NCI-H226 (cell line): ENCODE measurements around the gene ZGLP1.
"Not testable (repeated sequence)": the region's sequence is repeated elsewhere in the genome, so short reads cannot be mapped to it uniquely, and the experiment has no call there.

Experiments used
- DNase-seq: peaks from one replicate; pipeline ENCODE4 v3.0.0-alpha.2; 2015

ZGLP1 gene

DNA sequence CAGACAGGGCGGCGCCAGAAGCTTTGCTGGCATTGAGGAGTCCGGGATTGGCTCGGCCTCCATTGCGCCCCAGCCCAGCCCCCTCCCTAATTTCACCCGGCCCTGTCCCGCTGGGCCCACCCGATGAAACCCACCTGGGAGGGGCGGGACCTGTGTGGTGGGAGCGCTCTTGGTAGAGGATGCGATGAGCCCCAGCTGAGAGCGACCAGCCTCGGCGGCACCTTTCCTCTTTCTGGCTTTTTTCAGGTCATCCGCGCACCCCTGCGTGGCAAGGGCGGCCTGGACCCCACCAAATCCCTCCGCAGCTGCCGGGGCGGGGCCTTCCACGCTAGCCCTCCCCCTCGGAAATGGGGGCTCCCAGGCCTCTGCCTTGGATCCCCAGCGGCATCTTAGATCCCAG, at the start of gene ZGLP1:
ZGLP1 (minus strand) TSS at position 393 of the 400 bp plus-strand sequence.
- no peak for DNase-seq

DNA sequence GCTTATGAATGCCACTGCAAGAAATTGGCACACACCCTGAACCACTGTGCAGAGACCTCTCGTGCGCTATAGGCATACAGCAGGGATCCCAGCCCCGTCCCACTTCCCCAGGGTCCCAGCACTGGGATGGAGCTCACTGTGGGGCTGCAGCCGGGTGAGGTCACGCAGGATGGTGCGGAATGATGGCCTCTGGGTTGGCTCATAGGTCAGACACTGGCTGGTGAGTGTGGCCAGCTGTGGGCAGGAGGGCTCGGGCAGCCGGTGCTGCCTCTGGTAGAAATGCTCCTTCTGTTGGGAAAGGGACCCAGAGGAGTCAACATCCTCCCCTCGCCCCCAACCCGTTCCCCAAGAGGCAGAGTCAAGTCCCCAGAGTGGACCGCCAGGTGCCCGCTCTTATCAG, 46.8 kb upstream of the ZGLP1 start:
- DNase-seq = no peak

DNA sequence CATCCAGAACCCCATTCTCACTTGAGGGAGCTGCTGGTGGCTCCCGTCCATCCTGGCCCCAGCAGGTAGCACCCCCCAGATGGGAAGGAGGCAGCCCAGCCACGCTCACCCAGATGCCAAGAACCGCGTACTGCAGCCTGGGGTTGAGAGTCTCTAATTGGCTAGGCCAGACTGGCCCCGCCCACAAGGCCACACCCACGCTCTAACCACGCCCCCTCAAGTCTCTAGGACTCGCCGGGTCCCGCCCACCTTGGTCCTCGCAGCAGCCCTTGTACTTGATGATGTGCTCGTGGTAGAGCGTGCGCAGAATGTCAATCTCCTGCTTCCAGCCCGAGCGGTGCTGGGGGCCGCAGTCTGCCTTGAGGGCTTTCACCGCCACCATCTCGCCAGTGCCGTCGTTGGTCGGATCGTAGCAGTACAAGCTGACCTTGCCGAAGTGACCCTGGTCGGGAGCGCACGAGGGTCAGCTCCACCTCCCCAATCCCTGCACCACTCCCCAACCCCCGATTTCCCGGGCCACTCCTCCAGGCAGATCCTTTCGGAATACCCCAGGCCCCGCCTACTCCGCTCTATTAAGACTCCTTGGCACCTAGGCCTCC, 44.3 kb upstream of the ZGLP1 start:
- DNase-seq = no peak

DNA sequence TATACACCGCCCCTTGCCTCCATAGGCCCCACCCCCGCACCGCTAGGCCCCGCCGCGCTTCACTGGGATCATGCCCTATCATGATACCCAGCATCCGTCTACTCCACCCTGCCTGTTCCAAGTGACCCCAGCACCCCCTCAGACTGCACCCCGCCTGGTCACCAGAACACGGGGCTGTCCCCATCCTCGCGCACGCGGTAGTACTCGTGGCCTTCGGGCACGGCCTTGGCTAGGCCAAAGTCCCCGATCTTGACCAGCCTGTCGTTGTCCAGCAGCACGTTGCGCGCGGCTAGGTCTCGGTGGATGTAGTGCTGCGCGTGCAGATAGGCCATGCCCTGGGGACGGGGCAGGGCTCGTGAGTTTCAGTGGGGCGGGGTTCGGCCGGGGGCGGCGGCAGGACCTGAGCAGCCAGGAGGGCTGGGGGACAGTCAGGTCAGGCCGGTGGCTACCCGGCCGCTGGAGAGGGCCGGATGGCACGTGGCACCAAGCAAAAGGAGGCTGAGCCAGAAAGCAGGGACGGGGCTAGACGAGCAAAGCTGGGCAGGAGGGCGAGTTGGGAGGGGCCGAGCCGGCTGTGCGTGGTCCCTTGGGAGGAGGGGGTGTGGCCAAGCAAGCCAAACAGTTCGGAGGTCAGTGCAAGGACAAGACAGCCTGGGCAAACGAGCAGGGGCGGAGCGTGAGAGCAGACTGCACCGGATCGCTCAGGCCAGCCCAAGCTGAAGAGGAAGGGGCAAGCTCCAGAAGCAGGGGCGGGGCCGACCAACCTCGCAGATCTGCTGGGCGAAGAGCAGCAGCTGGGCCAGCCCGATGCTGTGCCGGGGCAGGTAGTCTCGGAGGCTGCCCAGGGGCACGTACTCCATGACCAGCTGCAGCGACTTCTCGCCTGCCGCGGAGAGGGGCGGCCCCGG, 43.4 kb upstream of the ZGLP1 start:
- no peak for DNase-seq

DNA sequence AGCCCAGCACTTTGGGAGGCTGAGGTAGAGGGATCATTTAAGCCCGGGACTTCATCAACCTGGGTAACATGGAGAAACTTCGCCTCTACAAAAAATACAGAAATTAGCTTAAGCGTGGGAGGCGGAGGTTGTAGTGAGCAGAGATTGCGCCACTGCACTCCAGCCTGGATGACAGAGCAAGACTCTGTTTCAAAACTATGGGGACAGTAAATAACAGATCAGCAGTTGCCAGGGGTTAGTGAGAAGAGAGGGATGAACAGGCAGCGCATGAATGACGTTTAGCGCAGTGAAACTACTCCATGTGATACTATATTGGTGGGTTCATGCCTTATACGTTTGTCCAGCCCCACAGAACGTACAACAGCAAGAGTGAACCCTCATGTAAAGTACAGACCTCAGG, 36.9 kb upstream of the ZGLP1 start:
- DNase-seq = peak; percentile 7

DNA sequence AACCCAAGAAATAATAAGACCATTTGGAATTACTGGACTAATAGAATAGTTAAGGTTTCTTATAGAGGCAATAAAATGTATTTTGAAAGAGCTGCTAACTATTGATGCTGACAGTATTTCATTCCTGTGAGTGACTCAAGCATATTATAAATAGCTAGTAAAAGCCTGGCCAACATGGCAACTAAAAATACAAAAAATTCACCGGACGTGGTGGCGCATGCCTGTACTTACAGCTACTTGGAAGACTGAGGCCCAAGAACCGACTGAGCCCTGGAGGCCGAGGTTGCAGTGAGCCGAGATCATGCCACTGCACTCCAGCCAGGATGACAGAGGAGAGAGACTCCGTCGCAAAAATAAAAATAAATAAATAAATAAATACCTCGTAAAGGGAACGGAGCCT, 35.2 kb upstream of the ZGLP1 start:
- no peak for DNase-seq

DNA sequence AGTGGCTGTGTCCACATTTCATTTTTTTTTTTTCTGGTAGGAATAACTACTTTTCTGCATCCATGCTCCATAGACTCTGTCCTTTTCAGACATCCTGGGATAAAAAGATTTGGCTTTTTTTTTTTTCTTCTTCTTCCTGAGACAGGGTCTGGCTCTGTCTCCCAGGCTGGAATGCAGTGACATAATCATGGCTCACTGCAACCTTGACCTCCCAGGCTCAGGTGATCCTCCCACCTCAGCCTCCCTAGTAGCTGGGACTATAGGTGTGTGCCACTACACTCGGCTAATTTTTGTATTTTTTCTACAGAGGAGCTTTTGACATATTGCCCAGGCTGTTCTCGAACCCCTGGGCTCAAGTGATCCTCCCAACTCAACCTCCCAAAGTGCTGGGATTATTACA, 33.9 kb upstream of the ZGLP1 start:
- DNase-seq = no peak

DNA sequence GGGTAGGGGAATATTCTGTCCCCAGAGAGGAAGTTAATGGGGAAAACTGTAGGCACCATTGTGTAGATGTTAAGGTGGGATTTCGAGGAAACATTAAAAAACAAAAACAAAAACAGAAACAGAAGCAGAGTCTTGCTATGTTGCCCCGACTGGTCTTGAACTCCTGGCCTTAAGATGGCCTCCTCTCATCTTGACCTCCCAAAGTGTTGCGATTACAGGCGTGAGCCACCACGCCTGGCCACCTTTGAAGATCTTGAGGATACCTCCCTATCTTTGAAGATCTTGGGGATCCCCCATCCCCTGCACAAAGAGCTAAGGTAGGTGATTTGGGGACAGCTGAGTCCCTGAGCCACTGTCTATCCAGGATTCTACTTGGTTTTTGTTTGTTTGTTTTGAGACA, 30.4 kb upstream of the ZGLP1 start:
- DNase-seq = no peak

DNA sequence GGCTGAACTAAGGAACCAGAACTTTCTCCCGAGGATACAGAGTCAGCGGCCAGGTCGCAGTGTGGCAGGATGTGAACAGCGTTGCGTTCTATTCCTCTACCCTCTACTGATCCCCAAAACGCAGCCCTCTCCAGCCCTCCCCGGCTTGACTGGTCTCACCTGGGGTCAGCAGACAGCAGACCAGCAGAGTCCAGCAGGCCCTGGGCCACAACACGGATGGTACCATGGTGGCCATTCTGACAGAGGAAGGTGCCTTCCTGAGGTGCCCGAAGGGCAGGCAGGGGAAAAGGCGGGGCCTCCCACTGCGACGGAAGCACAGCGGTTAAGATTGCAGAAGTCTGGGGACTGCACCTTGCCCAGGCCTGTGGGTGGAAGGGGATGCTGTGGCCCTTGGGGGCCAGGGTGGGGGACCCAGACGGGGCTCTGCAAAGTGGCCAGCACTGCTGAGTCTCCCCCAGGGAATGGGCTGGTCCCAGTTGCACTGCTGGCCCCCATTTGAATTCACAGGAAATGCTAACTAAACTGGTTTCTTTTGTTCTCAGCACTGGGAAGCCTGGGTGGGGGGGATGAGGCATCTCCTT, 29.9 kb upstream of the ZGLP1 start, which contains the start of gene ICAM3:
ICAM3 (minus strand) TSS at position 245 of the 581 bp plus-strand sequence; CDS start at position 235, 10 bp downstream.
- no peak for DNase-seq

DNA sequence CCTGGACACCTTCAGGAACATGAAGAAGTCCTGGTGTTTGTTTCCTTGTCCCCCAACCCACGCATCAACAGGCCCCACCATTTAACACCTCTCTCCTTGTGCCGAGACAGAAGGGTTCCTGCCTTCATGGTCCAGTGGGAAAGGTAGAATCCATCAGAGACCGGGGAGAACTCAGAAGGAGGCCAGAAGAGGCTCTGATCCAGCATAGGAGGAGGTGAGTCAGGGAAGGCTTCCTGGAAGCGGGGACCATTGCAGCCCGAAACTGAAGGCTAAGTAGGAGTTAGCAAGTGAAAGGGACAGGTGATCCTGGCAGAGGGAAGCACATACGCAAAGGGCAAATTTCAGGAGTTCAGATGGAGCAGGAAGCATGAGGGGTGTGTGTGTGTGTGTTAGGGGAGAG, 29.3 kb upstream of the ZGLP1 start:
- DNase-seq = no peak

DNA sequence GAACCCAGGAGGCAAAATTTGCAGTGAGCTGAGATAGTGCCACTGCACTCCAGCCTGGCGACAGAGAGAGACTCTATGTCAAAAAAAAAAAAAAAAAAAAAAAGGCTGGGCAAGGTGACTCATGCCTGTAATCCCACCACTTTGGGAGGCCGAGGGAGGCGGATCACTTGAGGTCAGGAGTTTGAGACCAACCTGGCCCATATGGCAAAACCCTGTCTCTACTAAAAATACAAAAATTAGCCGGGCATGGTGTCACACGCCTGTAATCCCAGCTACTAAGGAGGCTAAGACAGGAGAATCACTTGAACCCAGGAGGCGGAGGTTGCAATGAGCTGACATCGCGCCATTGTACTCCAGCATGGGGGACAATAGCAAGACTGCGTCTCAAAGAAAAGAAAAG, 27.1 kb upstream of the ZGLP1 start:
- not testable (repeated sequence) for DNase-seq

DNA sequence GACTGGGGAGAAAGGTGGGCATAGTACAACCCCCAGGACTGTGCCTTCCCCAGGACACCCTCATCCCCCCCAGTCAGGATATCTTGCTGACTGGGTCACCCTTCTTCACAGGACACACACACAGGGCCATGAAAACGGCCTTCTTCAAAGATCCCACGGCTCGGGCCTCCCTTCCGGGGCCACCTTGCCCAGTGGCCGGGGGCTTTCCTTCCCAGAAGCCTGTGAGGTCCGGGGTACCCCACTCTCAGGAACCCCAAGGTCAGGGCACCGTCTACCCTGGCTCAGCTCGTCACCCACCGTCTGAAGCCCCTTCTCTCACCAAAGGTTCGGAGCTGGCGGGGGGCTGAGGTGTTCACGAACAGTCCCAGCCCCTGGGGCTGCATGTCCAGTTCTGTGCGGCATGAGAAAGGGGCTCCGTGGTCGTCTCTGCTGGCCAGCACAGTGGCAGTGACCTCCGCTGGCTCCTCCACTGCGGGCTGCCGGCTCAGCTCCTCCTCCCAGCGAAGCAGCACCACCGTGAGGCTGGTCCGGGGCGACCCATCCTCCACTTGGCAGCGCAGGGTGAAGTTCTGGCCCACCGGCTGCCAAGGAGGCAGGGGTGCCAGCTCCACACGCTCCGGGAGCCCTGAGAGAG, 25.9 kb upstream of the ZGLP1 start:
- DNase-seq = no peak

DNA sequence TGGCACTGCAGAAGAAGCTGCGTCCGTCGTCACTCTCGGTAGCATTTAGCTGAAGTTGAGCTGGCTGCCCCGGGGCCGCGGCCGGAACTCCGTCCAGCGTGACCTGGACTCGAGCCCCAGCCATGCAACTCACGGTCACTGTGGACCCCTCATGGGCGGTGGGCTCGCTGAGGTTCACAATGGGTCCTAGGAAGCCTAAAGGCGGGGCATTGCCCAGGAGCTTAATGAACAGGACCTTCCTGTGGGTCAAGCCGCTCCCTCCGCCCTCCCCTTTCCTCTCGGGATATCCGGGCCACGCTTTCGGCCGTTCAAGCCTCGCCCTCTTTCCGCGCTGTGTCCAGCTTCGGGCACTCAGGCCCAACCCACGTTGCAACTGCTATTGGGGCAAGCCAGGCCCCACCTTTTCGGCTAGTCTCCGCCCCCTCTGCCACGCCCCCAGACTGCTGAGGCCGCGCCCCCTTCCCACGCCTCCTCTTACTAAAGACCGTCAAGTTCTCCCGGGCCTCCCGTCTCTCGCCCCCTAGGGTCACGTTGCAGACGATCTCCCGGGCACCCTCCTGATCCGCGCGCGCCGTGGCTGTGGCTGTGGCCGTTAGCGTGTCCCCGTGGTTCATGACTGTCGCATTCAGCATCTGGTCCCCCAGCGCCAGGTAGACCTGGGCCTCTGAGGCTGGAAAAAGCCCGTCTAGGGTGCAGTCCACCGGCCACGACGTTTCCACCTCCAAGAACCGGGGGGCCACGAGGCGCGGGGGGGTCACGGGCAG, 25.2 kb upstream of the ZGLP1 start:
- DNase-seq = peak; percentile 97

DNA sequence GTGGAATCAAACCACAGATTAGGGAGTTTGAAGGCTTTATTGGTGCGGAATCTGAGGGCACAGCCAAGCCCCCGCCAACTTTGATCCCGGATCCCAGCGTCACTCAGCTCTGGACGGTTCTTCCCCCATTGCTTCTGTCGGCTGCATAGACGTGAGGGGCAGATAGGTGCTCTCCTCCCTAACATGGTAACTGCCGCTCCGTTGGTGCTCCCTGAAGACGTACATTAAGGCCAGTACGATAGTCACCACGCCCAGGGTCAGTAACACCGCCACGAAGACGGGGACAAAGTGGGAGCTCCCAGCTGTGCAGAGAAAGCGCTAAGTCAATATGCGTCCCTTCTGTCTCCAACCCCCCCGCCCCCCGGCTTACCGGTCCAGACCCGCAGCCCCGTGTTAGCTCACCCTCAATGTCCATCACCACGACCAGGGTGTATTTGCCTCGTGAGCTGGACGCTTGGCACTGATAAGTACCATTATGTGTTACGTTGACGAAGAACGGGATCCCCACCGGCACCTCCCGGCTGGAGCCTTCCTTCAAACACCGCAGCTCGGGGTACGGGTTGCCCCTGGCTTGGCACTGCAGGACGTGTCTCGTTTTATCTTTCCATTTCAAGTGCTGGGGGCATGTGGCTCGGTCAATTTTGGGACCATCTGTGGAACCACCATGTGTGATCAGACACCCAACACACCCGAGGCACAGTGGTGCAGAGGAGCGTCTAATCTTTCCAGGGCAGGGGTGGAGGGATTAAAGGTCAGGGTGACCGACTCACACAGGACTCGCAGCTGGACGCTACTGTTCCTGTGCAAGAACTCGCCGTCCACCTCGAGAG, 24.4 kb upstream of the ZGLP1 start:
- peak; percentile 9 for DNase-seq

DNA sequence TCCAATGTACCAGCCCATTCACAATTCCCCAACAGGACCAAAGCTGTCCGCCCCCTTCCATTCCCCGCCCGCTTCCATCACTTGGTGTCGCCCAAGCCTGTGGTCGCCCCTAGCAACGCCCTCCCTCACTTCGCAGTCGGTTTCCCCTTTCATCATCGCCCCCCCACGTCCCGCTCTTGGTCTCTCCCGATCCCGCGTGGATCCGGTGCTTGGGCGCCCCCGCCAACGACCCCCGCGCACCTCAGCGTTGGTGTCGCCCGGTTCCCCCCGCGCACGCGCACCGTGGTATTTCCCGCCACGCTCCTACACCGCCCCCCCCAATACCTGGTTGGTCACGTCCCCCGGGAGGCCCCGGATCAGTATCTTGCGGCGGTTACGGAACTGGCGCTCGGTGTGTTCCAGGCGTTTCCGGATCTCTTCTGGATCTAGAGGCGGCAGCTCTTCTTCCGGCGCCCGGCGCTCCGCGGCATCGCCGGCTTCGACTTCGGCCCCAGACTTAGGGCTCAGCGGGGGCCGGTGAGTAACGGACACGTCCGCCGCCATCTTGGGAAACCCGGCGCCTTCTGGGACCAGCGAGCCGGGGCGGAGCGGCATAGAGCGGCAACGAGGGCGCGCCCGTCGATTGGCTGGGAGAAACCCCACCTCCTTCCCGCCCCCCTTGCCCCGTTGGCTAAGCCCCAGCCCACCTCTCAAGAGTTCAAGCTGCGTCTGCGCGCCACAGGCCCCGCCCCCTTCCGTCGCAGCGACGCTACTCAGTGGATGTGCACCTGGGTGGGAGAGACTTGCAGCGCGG, 23.5 kb upstream of the ZGLP1 start, which contains the start of gene RAVER1:
RAVER1 (minus strand) TSS at position 565 of the 793 bp plus-strand sequence; CDS start at position 543, 22 bp downstream.
- DNase-seq = peak; percentile 92

DNA sequence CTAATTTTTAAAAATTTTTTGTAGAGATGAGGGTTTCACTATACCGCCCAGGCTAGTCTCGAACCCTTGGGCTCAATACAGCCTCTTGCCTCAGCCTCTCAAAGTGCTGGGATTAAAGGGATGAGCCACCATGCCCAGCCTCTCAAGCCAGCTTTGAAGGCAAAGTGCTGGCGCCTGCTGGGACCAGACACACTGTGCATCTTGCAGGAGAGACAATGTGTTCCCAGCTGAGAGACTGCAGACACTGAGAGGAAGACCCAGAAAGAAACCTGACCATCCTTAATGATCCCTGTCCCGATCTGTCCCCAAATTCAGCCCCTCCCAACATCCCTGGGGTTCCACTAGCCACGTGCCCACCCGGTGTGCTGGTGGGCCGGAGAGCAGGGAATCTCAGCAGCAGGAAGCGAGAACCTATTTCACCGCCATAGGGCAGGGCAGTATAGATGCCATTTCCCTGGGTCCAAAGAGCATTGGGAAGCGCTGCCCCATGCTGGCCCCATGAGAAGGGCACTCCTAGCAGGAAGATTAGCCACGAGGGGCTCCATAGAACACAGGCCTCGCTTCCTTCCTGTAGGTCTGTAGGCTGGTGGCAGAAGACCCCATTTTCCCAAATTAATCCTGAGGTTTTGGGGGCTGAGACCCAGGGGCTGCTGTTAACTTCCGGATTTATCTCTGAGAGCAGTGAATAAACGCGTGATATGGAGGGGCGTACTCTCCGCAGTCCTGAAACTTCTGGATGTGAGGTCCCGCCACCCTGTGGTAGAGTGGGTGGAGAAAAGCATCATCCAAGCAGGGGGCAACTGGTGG, 22.7 kb upstream of the ZGLP1 start:
- no peak for DNase-seq

DNA sequence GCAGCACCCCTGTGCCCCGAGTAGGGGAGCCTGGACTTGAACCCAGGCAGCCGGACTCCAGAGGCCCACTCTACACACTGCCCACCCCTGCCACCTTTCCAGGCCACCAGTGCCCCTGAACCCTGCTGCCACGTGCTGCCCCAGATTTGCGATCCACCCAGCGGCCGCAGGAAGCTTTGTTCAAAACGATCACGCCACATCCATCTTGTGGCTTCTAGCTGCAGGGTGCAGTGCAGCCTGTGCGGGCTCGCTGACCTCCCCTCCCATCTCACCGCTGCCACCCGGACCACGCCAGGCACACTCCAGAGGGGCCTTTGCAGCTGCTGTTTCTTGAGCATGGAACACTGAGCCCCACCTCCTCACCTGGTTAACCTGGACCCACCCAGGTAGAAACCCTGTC, 19.9 kb upstream of the ZGLP1 start:
- no peak for DNase-seq

DNA sequence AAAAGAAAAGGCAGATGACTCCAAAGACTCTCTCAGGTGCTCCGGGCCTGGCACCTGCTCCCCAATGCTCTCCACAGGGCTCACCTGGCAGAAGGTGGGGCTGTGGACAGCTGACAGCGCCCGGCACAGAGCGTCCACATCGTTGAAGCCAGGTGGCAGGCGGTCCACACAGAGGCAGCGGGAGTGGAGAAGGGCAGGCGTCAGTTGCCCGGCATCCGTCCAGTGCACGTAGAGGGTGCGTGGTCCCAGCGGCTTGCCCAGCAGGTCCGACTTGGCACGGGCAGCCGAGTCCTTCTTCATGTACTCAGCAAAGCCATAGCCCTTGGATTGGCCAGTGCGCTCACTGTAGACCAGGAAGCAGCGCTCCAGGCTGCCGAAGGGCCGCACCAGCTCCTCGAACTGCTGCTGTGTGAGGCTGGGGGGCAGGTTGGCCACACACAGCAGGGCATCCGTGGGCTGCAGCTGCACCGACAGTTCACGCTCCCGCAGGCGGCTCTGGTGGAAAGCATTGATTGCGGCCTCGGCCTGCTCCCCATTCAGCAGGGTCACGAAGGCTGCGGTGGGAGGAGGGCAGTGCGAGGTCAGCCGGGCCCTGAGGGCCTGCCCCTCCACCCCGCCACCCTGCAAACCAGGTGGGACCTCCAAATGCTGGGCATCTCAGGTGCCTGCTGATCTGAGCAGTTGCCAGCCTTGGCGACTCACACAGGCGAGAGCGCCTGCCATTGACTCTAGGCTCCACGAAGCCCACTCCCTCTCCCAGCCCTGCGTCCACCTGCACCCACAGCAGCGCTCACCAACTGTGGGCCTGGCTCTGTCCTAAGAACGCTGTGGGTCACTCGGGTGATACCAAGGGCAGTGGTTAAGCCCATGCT, 19.2 kb upstream of the ZGLP1 start:
- no peak for DNase-seq

DNA sequence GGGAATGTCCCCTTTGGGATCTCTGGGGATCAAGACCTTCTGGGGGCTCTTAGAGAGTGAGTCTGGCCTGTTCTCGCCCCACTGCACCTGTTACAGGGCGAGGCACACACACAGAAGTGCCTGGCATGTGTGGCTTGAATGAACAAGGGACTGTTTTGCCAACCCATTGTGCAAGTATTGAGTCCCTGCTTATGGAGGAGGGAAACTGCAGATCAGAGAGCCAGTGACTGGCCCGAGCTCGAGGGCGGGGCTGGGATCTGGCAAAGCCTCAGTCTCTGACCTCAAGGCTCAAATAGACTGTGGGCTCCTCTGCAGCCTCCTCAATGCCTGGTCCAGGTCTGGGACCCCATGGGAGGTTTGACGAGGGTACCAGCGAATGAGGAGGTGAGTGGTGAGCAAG, 18.2 kb upstream of the ZGLP1 start:
- DNase-seq = no peak
